ENCODE data around the gene TMEM25.

Gene TMEM25

DNA sequence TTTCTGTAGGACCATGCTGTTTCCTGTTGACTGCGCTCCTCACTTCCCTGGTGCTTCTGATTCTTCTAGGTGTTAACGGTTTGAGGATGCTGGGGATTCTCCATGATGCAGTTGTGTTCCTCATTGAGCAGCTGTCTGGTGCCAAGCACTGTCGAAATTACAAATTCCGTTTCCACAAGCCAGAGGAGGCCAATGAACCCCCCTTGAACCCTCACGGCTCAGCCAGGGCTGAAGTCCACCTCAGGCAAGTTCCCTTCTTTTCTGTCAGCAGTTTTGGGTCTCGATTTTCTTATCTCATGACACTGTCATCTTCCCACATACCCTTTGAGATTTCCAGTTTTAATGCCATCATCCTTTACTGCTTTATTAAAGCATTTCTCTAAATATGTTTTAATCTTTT lies 11.4 kb upstream of the TMEM25 start:
- Histone ChIP-seq H3K9me3 (no peaks in the 10 kb centered on the region), H3K9ac (no peak overlapping the region), H4K20me1 (peaks cover 36% of the 10 kb centered on the region), H3K4me1 (peaks cover 59% of the 10 kb centered on the region), H3K4me2 (no peak overlapping the region), H3K4me3 (no peak overlapping the region), H3K36me3 (peaks cover 96% of the 10 kb centered on the region), H3K27me3 (no peaks in the 10 kb centered on the region), H3K27ac (no peak overlapping the region)
- TF ChIP-seq Cebpa-rat (IDR thresholded peaks at IDR 0.05): no peak

- Histone ChIP-seq H3K4me1 (peaks cover 71% of the 10 kb centered on the region), H4K20me1 (peaks cover 47% of the 10 kb centered on the region), H3K27ac (peak overlapping the region; percentile 79), H3K9ac (peak overlapping the region; percentile 51; the same call in 1 of the 2 replicates), H3K4me2 (peak overlapping the region; percentile 72), H3K9me3 (no peaks in the 10 kb centered on the region), H3K36me3 (peaks cover 83% of the 10 kb centered on the region), H3K4me3 (no peak overlapping the region), H3K27me3 (no peaks in the 10 kb centered on the region)
- TF ChIP-seq Cebpa-rat (IDR thresholded peaks at IDR 0.05): no peak
Measured at GRCh38 chr11:118521892-118522311, 9.1 kb upstream of the TMEM25 start.

DNA sequence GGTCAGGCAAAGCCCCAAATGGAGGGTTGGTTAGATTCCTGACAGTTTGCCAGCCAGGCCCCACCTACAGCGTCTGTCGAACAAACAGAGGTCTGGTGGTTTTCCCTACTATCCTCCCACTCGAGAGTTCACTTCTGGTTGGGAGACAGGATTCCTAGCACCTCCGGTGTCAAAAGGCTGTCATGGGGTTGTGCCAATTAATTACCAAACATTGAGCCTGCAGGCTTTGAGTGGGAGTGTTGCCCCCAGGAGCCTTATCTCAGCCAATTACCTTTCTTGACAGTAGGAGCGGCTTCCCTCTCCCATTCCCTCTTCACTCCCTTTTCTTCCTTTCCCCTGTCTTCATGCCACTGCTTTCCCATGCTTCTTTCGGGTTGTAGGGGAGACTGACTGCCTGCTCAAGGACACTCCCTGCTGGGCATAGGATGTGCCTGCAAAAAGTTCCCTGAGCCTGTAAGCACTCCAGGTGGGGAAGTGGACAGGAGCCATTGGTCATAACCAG lies 8.4 kb upstream of the TMEM25 start:
- Histone ChIP-seq H3K4me3 (no peak overlapping the region), H3K4me1 (peaks cover 78% of the 10 kb centered on the region), H3K36me3 (peaks cover 83% of the 10 kb centered on the region), H3K9me3 (no peaks in the 10 kb centered on the region), H3K27me3 (no peaks in the 10 kb centered on the region), H3K27ac (peak overlapping the region; percentile 79), H4K20me1 (peaks cover 47% of the 10 kb centered on the region), H3K4me2 (peak overlapping the region; percentile 72), H3K9ac (peak overlapping the region; percentile 51; the same call in 1 of the 2 replicates)
- TF ChIP-seq Cebpa-rat (IDR thresholded peaks at IDR 0.05): no peak

- Histone ChIP-seq H3K36me3 (peaks cover 76% of the 10 kb centered on the region), H3K27ac (peak overlapping the region; percentile 79)
Measured at GRCh38 chr11:118524356-118524755, 6.6 kb upstream of the TMEM25 start.

GRCh38 chr11:118524757-118525470 lies 6.1 kb upstream of the TMEM25 start:
- Histone ChIP-seq H3K9ac (peak overlapping the region; percentile 65; the same call in 1 of the 2 replicates), H3K4me1 (peaks cover 88% of the 10 kb centered on the region), H3K9me3 (no peaks in the 10 kb centered on the region), H3K36me3 (peaks cover 70% of the 10 kb centered on the region), H3K27me3 (no peaks in the 10 kb centered on the region), H3K4me2 (peak overlapping the region; percentile 72), H3K4me3 (no peak overlapping the region; the same call in 1 of the 2 replicates), H4K20me1 (peaks cover 47% of the 10 kb centered on the region), H3K27ac (peak overlapping the region; percentile 79)
- no peak for TF ChIP-seq Cebpa-rat (IDR thresholded peaks at IDR 0.05)

More at GRCh38 chr11:118524356-118524755, 6.6 kb upstream of the TMEM25 start:
- Histone ChIP-seq H3K4me2 (peak overlapping the region; percentile 72), H3K9me3 (no peaks in the 10 kb centered on the region), H3K4me1 (peaks cover 86% of the 10 kb centered on the region), H3K4me3 (no peak overlapping the region; the same call in 1 of the 2 replicates), H3K27me3 (no peaks in the 10 kb centered on the region), H3K9ac (peak overlapping the region; percentile 65), H4K20me1 (peaks cover 47% of the 10 kb centered on the region)
- TF ChIP-seq Cebpa-rat (IDR thresholded peaks at IDR 0.05): no peak

GRCh38 chr11:118526688-118527087 lies 4.3 kb upstream of the TMEM25 start:
- Histone ChIP-seq H3K9ac (no peak overlapping the region), H3K9me3 (no peaks in the 10 kb centered on the region), H4K20me1 (peaks cover 39% of the 10 kb centered on the region), H3K4me3 (no peak overlapping the region), H3K27ac (no peak overlapping the region), H3K4me1 (peaks cover 79% of the 10 kb centered on the region), H3K4me2 (no peak overlapping the region), H3K27me3 (no peaks in the 10 kb centered on the region), H3K36me3 (peaks cover 53% of the 10 kb centered on the region)
- no peak for TF ChIP-seq Cebpa-rat (IDR thresholded peaks at IDR 0.05)

- H3K9me3 ChIP-seq: no peaks in the 10 kb centered on the region
- H3K4me2 ChIP-seq: no peak within 1 kb of the TSS
- no peak within 1 kb of the TSS for H3K9ac ChIP-seq
- H3K27ac ChIP-seq: no peak within 1 kb of the TSS; the same call in 1 of the 2 replicates
- H3K27me3 ChIP-seq: no peaks in the 10 kb centered on the region
- TF ChIP-seq Cebpa-rat (IDR thresholded peaks at IDR 0.05): no peak
- peaks cover 35% of the 10 kb centered on the region for H4K20me1 ChIP-seq
- H3K4me3 ChIP-seq: no peak within 1 kb of the TSS
- peaks cover 49% of the 10 kb centered on the region for H3K36me3 ChIP-seq
- H3K4me1 ChIP-seq: peaks cover 79% of the 10 kb centered on the region
Measured at GRCh38 chr11:118527109-118527508, 3.9 kb upstream of the TMEM25 start, which contains the start of gene TTC36. TTC36 (plus strand) TSS chr11:118527474; CDS start chr11:118527495, 21 bp downstream.

GRCh38 chr11:118528511-118528910 lies 2.5 kb upstream of the TMEM25 start:
- H4K20me1 ChIP-seq: peaks cover 21% of the 10 kb centered on the region

GRCh38 chr11:118529584-118530175 lies 1.3 kb upstream of the TMEM25 start:
- peaks cover 56% of the 10 kb centered on the region for H3K4me1 ChIP-seq

More at GRCh38 chr11:118528511-118528910, 2.5 kb upstream of the TMEM25 start:
- Histone ChIP-seq H3K9me3 (no peaks in the 10 kb centered on the region), H3K27me3 (no peaks in the 10 kb centered on the region), H3K36me3 (peaks cover 43% of the 10 kb centered on the region), H3K9ac (no peak overlapping the region), H3K4me3 (no peak overlapping the region), H3K27ac (no peak overlapping the region; the same call in 1 of the 2 replicates), H3K4me2 (0 out of 2 replicates have a peak overlapping the region, but pooled peaks have one; percentile 80), H3K4me1 (peaks cover 67% of the 10 kb centered on the region)
- TF ChIP-seq Cebpa-rat (IDR thresholded peaks at IDR 0.05): no peak

More at GRCh38 chr11:118529584-118530175, 1.3 kb upstream of the TMEM25 start:
- H3K27me3 ChIP-seq: no peaks in the 10 kb centered on the region
- H3K27ac ChIP-seq: no peak overlapping the region
- peaks cover 9% of the 10 kb centered on the region for H4K20me1 ChIP-seq
- H3K4me3 ChIP-seq: peak overlapping the region; percentile 84
- peak overlapping the region; percentile 80 for H3K4me2 ChIP-seq
- TF ChIP-seq Cebpa-rat (IDR thresholded peaks at IDR 0.05): no peak
- no peaks in the 10 kb centered on the region for H3K9me3 ChIP-seq
- peaks cover 46% of the 10 kb centered on the region for H3K36me3 ChIP-seq
- peak overlapping the region; percentile 89 for H3K9ac ChIP-seq
